ENCODE data around the gene COMMD7. TPM values are rescaled to one million over a fixed set of nuclear protein-coding genes. Genes with fewer than 3 reads are reported as not detected.
"Not testable (repeated sequence)": the region's sequence is repeated elsewhere in the genome, so short reads cannot be mapped to it uniquely, and the experiment has no call there.

Gene COMMD7
- total RNA-seq, 1 experiment from 2014 or later: 23.5 TPM

DNA sequence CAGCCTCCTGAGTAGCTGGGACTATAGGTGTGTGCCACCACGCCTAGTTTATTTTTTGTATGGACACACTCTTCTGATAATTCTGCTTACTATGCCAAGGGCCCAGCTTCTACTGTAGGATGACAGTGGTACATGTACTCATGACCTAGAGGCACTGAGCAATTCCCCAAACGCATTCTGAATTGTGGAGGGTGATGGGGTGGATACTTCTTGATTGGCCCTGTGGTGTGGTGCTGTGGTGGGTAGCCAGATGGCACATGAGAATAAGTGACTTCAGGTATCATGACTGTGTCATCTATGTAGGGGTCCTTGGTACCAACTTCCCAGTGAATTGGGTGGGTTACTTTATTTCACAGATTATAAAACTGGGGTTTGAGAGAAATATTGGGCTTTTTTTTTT is 30.0 kb upstream of the COMMD7 start:
- H3K9me3 ChIP-seq (ENCODE audit: low read depth, low read length, poor library complexity, severe bottlenecking): no peaks in the 10 kb centered on the region
- no peaks in the 10 kb centered on the region for H3K27me3 ChIP-seq (replicated peaks; ENCODE audit: insufficient read depth, low read depth, low read length, poor library complexity)
- no peak overlapping the region for H3K27ac ChIP-seq (ENCODE audit: low read depth, low read length, poor library complexity, severe bottlenecking)
- no peak for DNase-seq (ENCODE audit: low spot score)
- no peak overlapping the region for H3K4me3 ChIP-seq (ENCODE audit: low read depth, low read length, poor library complexity, severe bottlenecking)
- H3K36me3 ChIP-seq (ENCODE audit: insufficient read depth, low read length, poor library complexity, severe bottlenecking): no peaks in the 10 kb centered on the region
- no TSS peak for BruUV-seq (replicated peaks)
- POLR2A ChIA-PET (ENCODE audit: low non-redundant PET): no interaction called here
- no peaks in the 10 kb centered on the region for H3K4me1 ChIP-seq (ENCODE audit: insufficient read depth, low read length, poor library complexity, severe bottlenecking)
- CTCF ChIA-PET: interaction anchor here (0.7 kb wide), 1 partner anchor 128 kb away, joined by 5 read pairs; no protein-coding TSS in a partner anchor
- TF ChIP-seq EZH2 (IDR thresholded peaks at IDR 0.05; ENCODE audit: borderline replicate concordance, low read depth, low read length, poor library complexity, severe bottlenecking): no peak
- TF ChIP-seq, protein P1, sequence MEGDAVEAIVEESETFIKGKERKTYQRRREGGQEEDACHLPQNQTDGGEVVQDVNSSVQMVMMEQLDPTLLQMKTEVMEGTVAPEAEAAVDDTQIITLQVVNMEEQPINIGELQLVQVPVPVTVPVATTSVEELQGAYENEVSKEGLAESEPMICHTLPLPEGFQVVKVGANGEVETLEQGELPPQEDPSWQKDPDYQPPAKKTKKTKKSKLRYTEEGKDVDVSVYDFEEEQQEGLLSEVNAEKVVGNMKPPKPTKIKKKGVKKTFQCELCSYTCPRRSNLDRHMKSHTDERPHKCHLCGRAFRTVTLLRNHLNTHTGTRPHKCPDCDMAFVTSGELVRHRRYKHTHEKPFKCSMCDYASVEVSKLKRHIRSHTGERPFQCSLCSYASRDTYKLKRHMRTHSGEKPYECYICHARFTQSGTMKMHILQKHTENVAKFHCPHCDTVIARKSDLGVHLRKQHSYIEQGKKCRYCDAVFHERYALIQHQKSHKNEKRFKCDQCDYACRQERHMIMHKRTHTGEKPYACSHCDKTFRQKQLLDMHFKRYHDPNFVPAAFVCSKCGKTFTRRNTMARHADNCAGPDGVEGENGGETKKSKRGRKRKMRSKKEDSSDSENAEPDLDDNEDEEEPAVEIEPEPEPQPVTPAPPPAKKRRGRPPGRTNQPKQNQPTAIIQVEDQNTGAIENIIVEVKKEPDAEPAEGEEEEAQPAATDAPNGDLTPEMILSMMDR (conservative IDR thresholded peaks at IDR 0.05; ENCODE audit: low read depth, low read length): no peak
- intact Hi-C loops (cut with micrococcal nuclease; ENCODE audit: unreplicated experiment): no loop called here

GRCh38 chr20:32772046-32772445 is 28.8 kb upstream of the COMMD7 start:
- Histone ChIP-seq H3K36me3 (ENCODE audit: insufficient read depth, low read length, poor library complexity, severe bottlenecking) (no peaks in the 10 kb centered on the region), H3K27me3 (replicated peaks; ENCODE audit: insufficient read depth, low read depth, low read length, poor library complexity) (no peaks in the 10 kb centered on the region), H3K4me3 (ENCODE audit: low read depth, low read length, poor library complexity, severe bottlenecking) (no peak overlapping the region), H3K27ac (ENCODE audit: low read depth, low read length, poor library complexity, severe bottlenecking) (no peak overlapping the region), H3K4me1 (ENCODE audit: insufficient read depth, low read length, poor library complexity, severe bottlenecking) (no peaks in the 10 kb centered on the region), H3K9me3 (ENCODE audit: low read depth, low read length, poor library complexity, severe bottlenecking) (no peaks in the 10 kb centered on the region)
- TF ChIP-seq EZH2 (IDR thresholded peaks at IDR 0.05; ENCODE audit: borderline replicate concordance, low read depth, low read length, poor library complexity, severe bottlenecking): no peak
- TF ChIP-seq, protein P1 (conservative IDR thresholded peaks at IDR 0.05; ENCODE audit: low read depth, low read length): no peak
- intact Hi-C loops (cut with micrococcal nuclease; ENCODE audit: unreplicated experiment): no loop called here
- CTCF ChIA-PET: no interaction called here
- DNase-seq (ENCODE audit: low spot score): no peak
- POLR2A ChIA-PET (ENCODE audit: low non-redundant PET): no interaction called here
- no TSS peak for BruUV-seq (replicated peaks)

DNA sequence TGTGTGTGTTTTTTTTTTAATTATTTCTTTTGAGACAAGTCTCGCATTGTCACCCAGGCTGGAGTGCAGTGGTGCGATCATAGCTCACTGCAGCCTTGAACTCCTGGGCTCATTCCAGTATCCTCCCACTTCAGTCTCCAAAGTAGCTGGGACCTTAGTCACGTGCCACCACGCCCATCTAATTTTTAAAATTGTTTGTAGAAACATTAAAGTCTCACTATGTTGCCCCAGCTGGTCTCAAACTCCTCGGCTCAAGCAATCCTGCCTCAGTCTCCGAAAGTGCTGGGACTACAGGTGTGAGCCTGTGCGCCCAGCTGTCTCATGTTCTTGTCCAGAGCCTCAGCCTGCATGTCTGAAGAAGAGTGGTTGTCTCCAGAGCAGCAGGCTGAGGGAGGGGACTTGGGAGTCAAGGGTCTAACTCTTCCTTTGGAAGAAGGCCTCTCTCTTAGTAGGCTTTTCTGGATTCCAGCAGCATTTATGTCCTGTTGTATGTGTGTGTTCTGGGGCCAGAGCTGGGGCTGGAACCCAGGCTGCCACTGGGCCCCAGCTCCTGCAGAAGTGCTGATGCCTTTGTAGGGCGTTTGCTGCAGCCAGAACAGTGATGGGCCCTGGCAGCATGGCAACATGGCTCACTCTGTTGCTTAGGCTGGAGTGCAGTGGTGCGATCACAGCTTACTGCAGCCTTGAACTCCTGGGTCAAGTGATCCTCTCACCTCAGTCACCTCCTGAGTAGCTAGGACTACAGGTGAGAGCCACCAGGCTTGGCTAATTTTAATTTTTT is 24.3 kb upstream of the COMMD7 start:
- no peak for DNase-seq (ENCODE audit: low spot score)
- no peak overlapping the region for H3K4me3 ChIP-seq (ENCODE audit: low read depth, low read length, poor library complexity, severe bottlenecking)
- intact Hi-C loops (cut with micrococcal nuclease; ENCODE audit: unreplicated experiment): no loop called here
- POLR2A ChIA-PET (ENCODE audit: low non-redundant PET): interaction anchor here (0.6 kb wide), 1 partner anchor 25 kb away, joined by 18 read pairs; no protein-coding TSS in a partner anchor
- H3K27ac ChIP-seq (ENCODE audit: low read depth, low read length, poor library complexity, severe bottlenecking): no peak overlapping the region
- no TSS peak for BruUV-seq (replicated peaks)
- no peaks in the 10 kb centered on the region for H3K9me3 ChIP-seq (ENCODE audit: low read depth, low read length, poor library complexity, severe bottlenecking)
- CTCF ChIA-PET: interaction anchor here (0.6 kb wide), 1 partner anchor 222 kb away, joined by 3 read pairs; no protein-coding TSS in a partner anchor
- H3K4me1 ChIP-seq (ENCODE audit: insufficient read depth, low read length, poor library complexity, severe bottlenecking): peaks cover 7% of the 10 kb centered on the region
- H3K27me3 ChIP-seq (replicated peaks; ENCODE audit: insufficient read depth, low read depth, low read length, poor library complexity): no peaks in the 10 kb centered on the region
- no peaks in the 10 kb centered on the region for H3K36me3 ChIP-seq (ENCODE audit: insufficient read depth, low read length, poor library complexity, severe bottlenecking)
- no peak for TF ChIP-seq EZH2 (IDR thresholded peaks at IDR 0.05; ENCODE audit: borderline replicate concordance, low read depth, low read length, poor library complexity, severe bottlenecking)
- TF ChIP-seq, protein P1 (conservative IDR thresholded peaks at IDR 0.05; ENCODE audit: low read depth, low read length): no peak

- H3K27me3 ChIP-seq (replicated peaks; ENCODE audit: insufficient read depth, low read depth, low read length, poor library complexity); intact Hi-C loops (cut with micrococcal nuclease; ENCODE audit: unreplicated experiment); CTCF ChIA-PET; DNase-seq (ENCODE audit: low spot score); H3K36me3 ChIP-seq (ENCODE audit: insufficient read depth, low read length, poor library complexity, severe bottlenecking); H3K4me3 ChIP-seq (ENCODE audit: low read depth, low read length, poor library complexity, severe bottlenecking); H3K9me3 ChIP-seq (ENCODE audit: low read depth, low read length, poor library complexity, severe bottlenecking); POLR2A ChIA-PET (ENCODE audit: low non-redundant PET); H3K27ac ChIP-seq (ENCODE audit: low read depth, low read length, poor library complexity, severe bottlenecking): not testable (repeated sequence)
- BruUV-seq (replicated peaks): TSS peak; percentile 35
- H3K4me1 ChIP-seq (ENCODE audit: insufficient read depth, low read length, poor library complexity, severe bottlenecking): peaks cover 13% of the 10 kb centered on the region
These were observed 22.1 kb upstream of the COMMD7 start for GRCh38 chr20:32765230-32765875.
